Prostate gland (tissue), 2 donors: ENCODE results near the gene CNP. TPM values are rescaled to one million over a fixed set of nuclear protein-coding genes. Genes with fewer than 3 reads are reported as not detected.

Experiments
- DNase-seq: peaks from one replicate; pipeline ENCODE4 v3.0.0-alpha.2; 2019; ENCODE audit warnings: low spot score
- H3K27ac ChIP-seq, 2 donors: fragments of 200-600 bp; sonication (generic); 2 replicates each; pipeline ENCODE4 v1.5.1; 2017 to 2019
- H3K27me3 ChIP-seq: fragments of 200-600 bp; sonication (generic); replicated peaks from 2 replicates; pipeline ENCODE4 v1.5.1; 2019; ENCODE audit not compliant: insufficient read depth
- H3K36me3 ChIP-seq, 2 donors: fragments of 200-600 bp; sonication (generic); 1 replicate in 1 of 2; 2 replicates in 1 of 2; pipeline versions ENCODE4 v1.5.1 to v1.8.1; 2017 to 2019
- H3K4me1 ChIP-seq: fragments of 200-600 bp; sonication (generic); replicated peaks from 2 replicates; pipeline ENCODE4 v1.5.1; 2019
- H3K4me3 ChIP-seq, 2 donors: fragments of 200-600 bp; sonication (generic); 2 replicates each; pipeline ENCODE4 v1.5.1; 2017 to 2019
- H3K9me3 ChIP-seq: fragments of 200-600 bp; sonication (generic); 2 replicates; pipeline ENCODE4 v1.5.1; 2017
- POLR2A ChIP-seq: fragments of 450-650 bp; IDR thresholded peaks from one replicate; pipeline ENCODE4 v1.6.1; 2016; ENCODE audit warnings: antibody characterized with exemption, mild to moderate bottlenecking
- POLR2AphosphoS5 ChIP-seq: sonication (generic); formaldehyde crosslinking; IDR thresholded peaks from one replicate; pipeline ENCODE4 v1.6.1; 2017; ENCODE audit warnings: antibody characterized with exemption
- WGBS: methylation state at CpG from one replicate; pipeline ENCODE4 v1.1.5; 2018; 5-methylcytosine and 5-hydroxymethylcytosine counted together
- intact Hi-C: fragments of 100-400 bp; cut with DNase I; formaldehyde crosslinking; loops from one replicate; pipeline ENCODE4 v1.14.2; 2022
- total RNA-seq, 2 donors: library from RNA; depleted of rRNA; stranded (reverse); fragments of >200 nt; gene quantifications; one replicate each; pipeline ENCODE4 v1.1.0, GENCODE V29; 2016
- TF ChIP-seq, protein P1 (sequence below), 4 experiments: fragments of 200-600 bp in 2 of 4; fragments of 450-650 bp in 2 of 4; sonication (generic) in 2 of 4; IDR thresholded peaks; 1 replicate in 3 of 4; 2 replicates in 1 of 4; pipeline ENCODE4 v1.5.1; 2016 to 2019; ENCODE audit warnings: antibody characterized with exemption in 4 of 4, mild to moderate bottlenecking in 2 of 4, moderate library complexity in 2 of 4

The CNP gene
- total RNA-seq, 2 donors from 2014 or later = 85.8 to 117 TPM

DNA sequence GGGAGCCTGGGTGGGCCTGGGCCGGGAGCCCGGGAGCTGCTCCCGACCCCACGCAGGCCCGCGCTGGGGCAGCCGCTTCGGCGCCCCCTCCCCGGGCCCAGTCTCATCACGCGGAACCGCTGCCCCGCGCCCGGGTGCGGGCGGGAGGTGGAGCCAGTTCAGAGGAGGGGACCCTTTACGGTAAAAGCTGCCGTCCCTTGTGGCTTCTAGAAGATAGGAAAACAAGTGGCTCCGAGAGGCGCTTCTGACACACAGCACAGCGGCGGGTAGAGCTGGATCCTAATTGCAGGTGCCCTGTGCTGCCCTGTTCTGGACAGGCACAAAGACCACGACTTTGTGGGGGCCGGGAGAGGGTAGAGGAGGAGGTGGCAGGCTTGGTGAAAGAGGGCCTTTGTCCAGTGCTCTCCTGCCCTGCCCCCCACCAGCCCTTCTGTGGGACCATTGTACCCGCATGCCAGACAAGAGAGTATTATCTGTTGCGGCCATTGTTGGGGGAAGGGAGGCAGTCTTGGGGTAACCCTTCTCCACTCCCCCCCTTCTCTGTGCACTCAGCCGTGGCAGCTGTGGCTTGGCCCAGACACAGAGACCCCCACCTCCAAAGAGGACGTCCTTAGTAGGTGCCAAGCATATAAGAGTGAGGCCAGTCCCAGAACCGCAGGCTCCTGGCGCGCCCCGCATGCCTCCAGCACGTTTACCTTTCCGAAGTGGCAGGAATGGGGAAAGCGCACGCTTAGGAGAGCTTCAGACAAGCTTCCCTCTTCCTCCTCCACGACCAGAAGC lies 736 bp downstream of the CNP start:
- 12% methylated on average over 36 of the region's 39 CpGs for WGBS
- Histone ChIP-seq H3K4me3 (peak overlapping the region; percentile 72 to 92), H3K27me3 (no peaks in the 10 kb centered on the region), H3K36me3 (no peaks in the 10 kb centered on the region), H3K4me1 (peaks cover 25% of the 10 kb centered on the region), H3K27ac (peak overlapping the region; percentile 84 to 91), H3K9me3 (no peaks in the 10 kb centered on the region)
- no peak for DNase-seq
- TF ChIP-seq POLR2A = no peak
- TF ChIP-seq, protein P1, sequence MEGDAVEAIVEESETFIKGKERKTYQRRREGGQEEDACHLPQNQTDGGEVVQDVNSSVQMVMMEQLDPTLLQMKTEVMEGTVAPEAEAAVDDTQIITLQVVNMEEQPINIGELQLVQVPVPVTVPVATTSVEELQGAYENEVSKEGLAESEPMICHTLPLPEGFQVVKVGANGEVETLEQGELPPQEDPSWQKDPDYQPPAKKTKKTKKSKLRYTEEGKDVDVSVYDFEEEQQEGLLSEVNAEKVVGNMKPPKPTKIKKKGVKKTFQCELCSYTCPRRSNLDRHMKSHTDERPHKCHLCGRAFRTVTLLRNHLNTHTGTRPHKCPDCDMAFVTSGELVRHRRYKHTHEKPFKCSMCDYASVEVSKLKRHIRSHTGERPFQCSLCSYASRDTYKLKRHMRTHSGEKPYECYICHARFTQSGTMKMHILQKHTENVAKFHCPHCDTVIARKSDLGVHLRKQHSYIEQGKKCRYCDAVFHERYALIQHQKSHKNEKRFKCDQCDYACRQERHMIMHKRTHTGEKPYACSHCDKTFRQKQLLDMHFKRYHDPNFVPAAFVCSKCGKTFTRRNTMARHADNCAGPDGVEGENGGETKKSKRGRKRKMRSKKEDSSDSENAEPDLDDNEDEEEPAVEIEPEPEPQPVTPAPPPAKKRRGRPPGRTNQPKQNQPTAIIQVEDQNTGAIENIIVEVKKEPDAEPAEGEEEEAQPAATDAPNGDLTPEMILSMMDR (IDR thresholded peaks at IDR 0.05) = no peak
- no peak for TF ChIP-seq POLR2AphosphoS5
- intact Hi-C loops = loop anchor here (5.0 kb wide), 1 partner anchor 50 kb away; the partner anchor contains the start of gene DNAJC7

DNA sequence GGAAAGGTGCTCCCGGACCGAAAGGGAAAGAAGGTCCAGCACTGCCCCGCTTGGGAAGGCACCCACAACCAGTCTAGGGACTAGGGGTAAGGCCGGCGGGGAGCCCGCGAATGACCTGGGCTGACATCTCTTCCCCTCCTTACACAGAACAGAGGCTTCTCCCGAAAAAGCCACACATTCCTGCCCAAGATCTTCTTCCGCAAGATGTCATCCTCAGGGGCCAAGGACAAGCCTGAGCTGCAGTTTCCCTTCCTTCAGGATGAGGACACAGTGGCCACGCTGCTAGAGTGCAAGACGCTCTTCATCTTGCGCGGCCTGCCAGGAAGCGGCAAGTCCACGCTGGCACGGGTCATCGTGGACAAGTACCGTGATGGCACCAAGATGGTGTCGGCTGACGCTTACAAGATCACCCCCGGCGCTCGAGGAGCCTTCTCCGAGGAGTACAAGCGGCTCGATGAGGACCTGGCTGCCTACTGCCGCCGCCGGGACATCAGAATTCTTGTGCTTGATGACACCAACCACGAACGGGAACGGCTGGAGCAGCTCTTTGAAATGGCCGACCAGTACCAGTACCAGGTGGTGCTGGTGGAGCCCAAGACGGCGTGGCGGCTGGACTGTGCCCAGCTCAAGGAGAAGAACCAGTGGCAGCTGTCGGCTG lies 1.5 kb downstream of the CNP start:
- Histone ChIP-seq H3K4me3 (peak overlapping the region; percentile 72 to 92), H3K4me1 (peaks cover 30% of the 10 kb centered on the region), H3K27ac (peak overlapping the region; percentile 84 to 91), H3K36me3 (no peaks in the 10 kb centered on the region), H3K9me3 (no peaks in the 10 kb centered on the region), H3K27me3 (no peaks in the 10 kb centered on the region)
- DNase-seq = no peak
- intact Hi-C loops = loop anchor here (5.0 kb wide), 1 partner anchor 49 kb away; the partner anchor contains the start of gene DNAJC7
- WGBS = 85% methylated on average over 37 of the region's 37 CpGs
- TF ChIP-seq, protein P1 (IDR thresholded peaks at IDR 0.05) = no peak
- no peak for TF ChIP-seq POLR2A
- no peak for TF ChIP-seq POLR2AphosphoS5

DNA sequence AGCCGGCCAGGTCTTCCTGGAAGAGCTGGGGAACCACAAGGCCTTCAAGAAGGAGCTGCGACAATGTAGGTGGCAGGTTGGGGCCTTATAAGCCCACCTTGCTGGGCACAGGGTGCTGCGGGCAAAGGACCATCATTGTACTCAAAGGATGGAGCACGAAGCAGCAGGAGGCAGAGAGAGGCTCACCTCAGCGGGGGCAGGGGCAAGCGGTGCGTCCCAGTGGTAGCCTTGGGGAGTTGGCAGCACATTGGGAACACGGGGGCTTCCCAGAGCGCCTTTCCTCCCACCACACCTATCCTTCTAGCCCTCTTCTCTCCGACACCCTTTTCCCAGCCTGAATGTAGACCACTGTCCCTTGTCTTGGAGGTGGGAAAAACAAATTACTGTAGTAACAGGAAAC lies 2.1 kb downstream of the CNP start:
- TF ChIP-seq, protein P1 (IDR thresholded peaks at IDR 0.05) = no peak
- TF ChIP-seq POLR2AphosphoS5 (no peak), POLR2A (no peak)
- Histone ChIP-seq H3K27ac (peak overlapping the region; percentile 84 to 91), H3K36me3 (no peaks in the 10 kb centered on the region), H3K27me3 (no peaks in the 10 kb centered on the region), H3K9me3 (no peaks in the 10 kb centered on the region), H3K4me3 (peak overlapping the region in 1 of 2 donors; percentile 92), H3K4me1 (peaks cover 36% of the 10 kb centered on the region)
- DNase-seq = no peak
- intact Hi-C loops = loop anchor here (5.0 kb wide), 1 partner anchor 49 kb away; the partner anchor contains the start of gene DNAJC7
- WGBS = 89% methylated on average over 10 of the region's 10 CpGs

DNA sequence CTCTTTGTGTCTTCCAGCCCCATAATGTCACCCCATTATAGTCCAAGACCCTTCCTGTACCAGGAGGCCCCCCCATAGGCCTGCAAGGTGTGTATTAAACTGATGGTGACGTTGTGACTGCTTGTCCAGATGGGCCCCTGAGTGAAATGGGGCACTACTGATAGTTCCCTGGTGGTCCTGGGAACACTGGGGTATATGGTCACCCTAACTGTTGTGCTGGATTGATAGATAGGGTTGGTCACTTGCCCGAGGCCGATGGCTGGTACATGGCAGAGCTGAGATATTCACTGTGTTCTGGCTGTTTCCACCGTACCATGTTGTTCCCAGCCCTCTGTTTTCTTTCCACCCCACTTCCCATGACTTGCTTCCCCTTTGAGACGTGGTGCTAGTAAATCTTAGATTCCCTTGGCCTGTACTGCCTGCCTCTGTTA lies 4.3 kb downstream of the CNP start:
- no peaks in the 10 kb centered on the region for H3K9me3 ChIP-seq
- H3K27me3 ChIP-seq = no peaks in the 10 kb centered on the region
- 67% methylated on average over 5 of the region's 5 CpGs for WGBS
- H3K4me3 ChIP-seq = no peak overlapping the region
- intact Hi-C loops = no loop called here
- TF ChIP-seq, protein P1 (IDR thresholded peaks at IDR 0.05) = no peak
- TF ChIP-seq POLR2A = no peak
- no peak for TF ChIP-seq POLR2AphosphoS5
- H3K36me3 ChIP-seq = no peaks in the 10 kb centered on the region
- peak overlapping the region in 1 of 2 donors; percentile 55 for H3K27ac ChIP-seq
- peaks cover 42% of the 10 kb centered on the region for H3K4me1 ChIP-seq
- no peak for DNase-seq
